GM19240 (cell line): ENCODE results near the gene SEMA3B.
"Not testable (repeated sequence)": the region's sequence is repeated elsewhere in the genome, so short reads cannot be mapped to it uniquely, and the experiment has no call there.

Experiments used
- DNase-seq: peaks from one replicate; pipeline ENCODE4 v3.0.0; 2011; ENCODE audit warnings: low spot score; ENCODE audit not compliant: insufficient read length

The SEMA3B gene

GRCh38 chr3:50272538-50272910, 3.6 kb downstream of the SEMA3B start:
- DNase-seq: not testable (repeated sequence)

DNA sequence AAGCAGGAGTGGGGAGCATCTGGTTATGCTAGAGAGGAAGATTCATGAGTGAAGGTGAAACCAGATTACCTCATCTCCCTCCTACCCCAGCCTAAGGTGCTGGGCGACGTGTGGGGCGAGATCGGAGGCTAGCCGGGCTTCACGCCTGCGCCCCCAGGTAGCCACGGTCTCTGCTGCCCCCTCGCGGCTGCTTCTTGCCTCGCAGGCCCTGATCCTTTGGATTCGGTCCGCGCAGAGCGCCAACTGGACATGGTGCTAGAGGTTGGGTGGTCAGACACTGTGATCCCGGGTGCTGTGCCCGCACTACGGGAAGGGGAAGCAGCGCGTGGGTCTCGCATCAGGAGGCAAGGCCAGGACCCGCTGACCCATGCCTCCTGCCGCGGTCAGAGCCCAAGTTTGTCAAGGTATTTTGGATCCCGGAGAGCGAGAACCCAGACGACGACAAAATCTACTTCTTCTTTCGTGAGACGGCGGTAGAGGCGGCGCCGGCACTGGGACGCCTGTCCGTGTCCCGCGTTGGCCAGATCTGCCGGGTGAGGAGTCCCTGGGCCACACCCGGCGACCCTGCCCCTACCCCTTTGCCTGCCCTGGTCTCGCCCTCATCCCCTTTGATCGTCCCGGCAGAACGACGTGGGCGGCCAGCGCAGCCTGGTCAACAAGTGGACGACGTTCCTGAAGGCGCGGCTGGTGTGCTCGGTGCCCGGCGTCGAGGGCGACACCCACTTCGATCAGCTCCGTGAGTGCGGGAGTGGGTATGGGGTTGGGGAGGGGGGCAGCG, 4.2 kb downstream of the SEMA3B start:
- DNase-seq: peak; percentile 100

DNA sequence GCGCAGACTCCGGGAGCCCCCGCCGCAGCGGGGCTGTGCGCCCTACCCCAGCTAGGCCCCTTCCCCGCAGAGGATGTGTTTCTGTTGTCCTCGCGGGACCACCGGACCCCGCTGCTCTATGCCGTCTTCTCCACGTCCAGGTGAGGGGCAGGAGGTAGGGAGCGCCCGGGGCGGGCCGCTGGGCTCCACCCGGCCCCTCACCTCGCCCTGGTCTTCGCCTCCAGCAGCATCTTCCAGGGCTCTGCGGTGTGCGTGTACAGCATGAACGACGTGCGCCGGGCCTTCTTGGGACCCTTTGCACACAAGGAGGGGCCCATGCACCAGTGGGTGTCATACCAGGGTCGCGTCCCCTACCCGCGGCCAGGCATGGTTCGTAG, 4.7 kb downstream of the SEMA3B start:
- DNase-seq: no peak

DNA sequence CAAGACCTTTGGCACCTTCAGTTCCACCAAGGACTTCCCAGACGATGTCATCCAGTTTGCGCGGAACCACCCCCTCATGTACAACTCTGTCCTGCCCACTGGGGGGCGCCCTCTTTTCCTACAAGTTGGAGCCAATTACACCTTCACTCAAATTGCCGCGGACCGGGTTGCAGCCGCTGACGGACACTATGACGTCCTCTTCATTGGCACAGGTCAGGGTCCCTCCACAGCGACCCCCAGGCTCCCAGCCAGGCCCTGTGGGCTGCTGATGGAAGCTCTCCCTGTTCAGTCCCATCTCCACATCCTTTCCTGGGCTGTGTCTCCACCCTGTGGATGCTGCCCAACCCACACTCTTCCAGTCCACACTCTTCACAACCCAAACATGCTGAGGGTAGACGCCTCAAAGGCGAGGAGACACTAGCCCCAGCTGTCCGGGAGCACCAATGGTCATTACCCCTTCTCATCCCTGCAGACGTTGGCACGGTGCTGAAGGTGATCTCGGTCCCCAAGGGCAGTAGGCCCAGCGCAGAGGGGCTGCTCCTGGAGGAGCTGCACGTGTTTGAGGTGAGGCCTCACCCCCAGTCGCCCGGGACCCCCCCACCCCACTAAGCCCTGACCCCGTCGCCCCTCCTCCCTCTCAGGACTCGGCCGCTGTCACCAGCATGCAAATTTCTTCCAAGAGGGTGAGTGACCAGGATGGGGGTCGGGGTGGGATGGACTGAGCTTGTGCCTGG, 5.6 kb downstream of the SEMA3B start:
- DNase-seq: peak; percentile 61

- no peak for DNase-seq
Measured at GRCh38 chr3:50275141-50275995, 6.4 kb downstream of the SEMA3B start.

GRCh38 chr3:50275996-50276761, 7.2 kb downstream of the SEMA3B start:
- no peak for DNase-seq

DNA sequence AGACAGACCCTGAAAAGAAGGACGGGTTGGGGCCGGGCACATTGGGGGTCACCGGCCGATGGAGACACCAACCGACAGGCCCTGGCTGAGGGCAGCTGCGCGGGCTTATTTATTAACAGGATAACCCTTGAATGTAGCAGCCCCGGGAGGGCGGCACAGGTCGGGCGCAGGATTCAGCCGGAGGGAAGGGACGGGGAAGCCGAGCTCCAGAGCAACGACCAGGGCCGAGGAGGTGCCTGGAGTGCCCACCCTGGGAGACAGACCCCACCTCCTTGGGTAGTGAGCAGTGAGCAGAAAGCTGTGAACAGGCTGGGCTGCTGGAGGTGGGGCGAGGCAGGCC, 7.8 kb downstream of the SEMA3B start:
- no peak for DNase-seq

DNA sequence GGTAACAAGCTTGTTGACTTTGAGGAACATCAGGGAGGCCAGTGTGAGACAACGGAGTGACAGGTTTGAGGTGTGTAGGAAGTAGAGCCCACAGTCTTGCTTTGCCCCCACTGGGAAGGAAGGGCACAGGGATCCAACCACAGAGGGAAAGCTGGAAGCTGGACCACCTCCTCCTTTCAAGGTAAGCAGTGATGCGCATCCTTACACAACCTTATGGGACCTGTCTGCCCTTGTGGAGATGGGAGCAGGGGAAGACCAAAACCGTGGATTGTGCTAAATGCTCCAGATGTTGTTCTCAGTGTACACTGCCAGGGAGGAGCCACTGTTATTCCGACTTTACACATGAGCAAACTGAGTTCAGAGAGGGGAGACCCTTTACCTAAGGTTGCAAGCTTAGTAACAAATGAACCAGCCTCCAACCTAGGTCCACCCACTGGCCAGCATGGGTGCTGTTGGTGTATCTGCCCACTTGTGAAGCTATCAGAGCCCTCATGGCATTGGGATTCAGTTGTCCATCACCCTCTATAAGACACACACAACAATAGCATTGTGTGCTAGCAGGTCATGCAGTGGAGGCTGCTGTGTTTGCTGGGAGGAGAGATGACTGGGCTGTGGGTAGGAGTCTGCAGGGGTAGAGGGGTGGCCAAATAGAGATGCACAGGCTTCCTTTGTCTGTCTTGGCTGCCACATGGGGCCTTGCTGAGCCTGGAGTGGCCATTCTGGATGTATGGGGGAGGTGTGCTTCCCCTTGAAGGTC, 9.4 kb downstream of the SEMA3B start:
- no peak for DNase-seq

GRCh38 chr3:50278880-50279224, 9.9 kb downstream of the SEMA3B start, which contains the start of gene LSMEM2:
TSS of gene LSMEM2 (plus strand) at chr3:50279087. CDS start at chr3:50279114, 27 bp downstream.
- no peak for DNase-seq

DNA sequence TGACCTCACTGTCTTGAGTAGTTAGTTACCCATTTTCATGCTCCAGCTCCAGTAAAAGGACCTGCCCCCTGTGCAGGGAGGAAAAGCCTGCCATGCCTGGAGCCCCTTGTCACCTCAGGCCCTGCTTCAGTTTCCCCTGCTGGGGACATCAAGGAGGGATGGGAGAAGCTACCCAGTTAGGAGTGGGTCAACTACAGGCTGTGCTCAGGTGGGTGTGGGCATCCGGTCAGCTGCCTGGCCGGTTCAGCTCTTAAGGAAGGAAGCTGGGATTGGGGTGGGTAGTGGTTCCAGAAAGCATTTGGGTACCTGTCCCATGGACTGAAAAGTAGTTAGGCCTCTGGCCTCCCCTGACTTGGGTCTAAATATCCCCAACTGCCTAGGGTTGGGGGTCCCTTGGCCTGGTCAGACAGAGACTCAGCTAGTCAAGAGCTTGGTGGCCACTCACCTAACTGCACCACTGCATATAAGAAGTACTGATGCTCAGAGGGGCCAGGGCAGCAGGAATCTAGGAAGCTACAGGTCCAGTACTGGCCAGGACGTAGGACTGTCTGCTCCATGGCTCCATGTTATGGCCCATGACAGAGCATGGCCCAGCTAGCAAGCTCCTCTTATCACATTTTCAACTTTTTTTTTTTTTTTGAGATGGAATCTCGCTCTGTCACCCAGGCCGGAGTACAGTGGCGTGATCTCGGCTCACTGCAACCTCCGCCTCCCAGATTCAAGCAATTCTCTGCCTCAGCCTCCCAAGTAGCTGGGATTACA, 10.5 kb downstream of the SEMA3B start:
- no peak for DNase-seq

DNA sequence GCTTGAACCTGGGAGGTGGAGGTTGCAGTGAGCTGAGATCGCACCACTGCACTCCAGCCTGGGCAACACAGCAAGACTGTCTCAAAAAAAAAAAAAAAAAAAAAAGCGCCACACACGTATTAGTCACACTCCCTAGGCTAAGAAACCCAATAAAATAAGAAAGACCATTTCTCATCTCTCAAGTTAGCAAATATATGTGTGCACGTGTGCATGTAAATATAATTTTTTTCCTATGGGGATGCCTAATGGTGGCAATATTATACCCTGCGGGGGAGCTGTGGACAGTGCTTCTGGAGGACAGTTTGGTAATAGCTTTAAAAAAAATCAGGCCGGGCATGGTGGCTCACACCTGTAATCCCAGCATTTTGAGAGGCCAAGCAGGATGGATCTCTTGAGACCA, 15.2 kb downstream of the SEMA3B start:
- DNase-seq: not testable (repeated sequence)

DNA sequence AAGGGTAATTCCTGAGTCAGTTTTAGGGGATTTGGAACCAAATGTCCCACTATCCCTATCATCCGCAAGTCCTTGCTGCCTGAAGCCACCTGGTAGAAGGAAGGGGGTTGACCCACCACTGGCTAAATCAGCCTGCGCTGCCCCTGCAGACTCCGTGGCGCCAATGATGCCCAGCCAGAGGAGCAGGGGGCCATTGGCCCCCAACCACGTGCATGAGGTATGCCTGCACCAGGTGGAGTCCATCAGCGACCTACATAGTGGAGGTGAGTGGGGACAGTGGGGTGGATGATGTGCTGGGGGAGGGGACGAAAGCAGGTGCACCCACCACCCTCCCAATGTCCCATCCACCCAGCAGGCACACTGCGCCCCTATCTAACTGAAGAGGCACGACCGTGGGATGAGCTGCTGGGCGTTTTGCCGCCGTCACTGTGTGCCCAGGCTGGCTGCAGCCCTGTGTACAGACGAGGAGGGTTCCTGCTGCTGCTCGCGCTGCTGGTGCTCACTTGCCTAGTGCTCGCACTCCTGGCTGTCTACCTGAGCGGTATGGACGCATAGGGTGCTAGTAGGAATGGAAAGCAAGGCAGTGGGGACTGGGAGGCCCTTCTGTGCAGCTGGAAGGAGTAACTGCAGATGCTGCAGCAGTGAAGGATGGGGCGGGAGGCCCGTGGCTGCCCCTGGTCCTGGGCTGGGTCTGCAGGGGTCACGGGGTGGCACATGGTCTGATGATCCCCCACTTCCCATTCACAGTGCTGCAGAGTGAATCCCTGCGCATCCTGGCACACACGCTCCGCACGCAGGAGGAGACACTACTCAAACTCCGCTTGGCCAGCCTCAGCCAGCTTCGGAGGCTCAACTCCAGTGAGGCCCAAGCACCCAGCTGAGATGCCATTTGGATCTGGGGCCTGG, 17.6 kb downstream of the SEMA3B start:
- no peak for DNase-seq

GRCh38 chr3:50287262-50287661, 18.3 kb downstream of the SEMA3B start:
- DNase-seq: no peak

GRCh38 chr3:50288387-50289007, 19.6 kb downstream of the SEMA3B start:
- no peak for DNase-seq

DNA sequence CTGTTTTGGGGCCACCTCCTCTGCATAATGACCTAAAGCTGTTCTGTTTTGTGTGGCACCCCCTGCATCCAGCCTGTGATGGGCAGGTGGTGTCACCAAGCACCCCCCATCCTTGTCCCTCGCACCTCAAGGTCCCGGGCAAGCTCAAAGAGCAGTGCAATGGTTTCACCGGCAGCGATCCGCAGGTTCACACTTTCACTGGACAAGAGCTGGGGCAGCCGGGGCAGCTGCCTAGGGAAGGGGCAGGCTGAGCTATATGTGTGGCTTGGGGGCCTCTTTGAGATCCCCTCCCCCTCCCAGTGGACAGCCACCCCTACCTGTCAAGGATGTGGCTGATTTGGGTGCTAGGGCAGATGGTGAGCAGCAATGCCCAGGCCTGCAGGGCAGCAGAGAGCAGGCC, 20.2 kb downstream of the SEMA3B start:
- no peak for DNase-seq

- DNase-seq: no peak
Measured at GRCh38 chr3:50290161-50290641, 21.3 kb downstream of the SEMA3B start.

- DNase-seq: peak; percentile 92
Measured at GRCh38 chr3:50292159-50293078, 23.5 kb downstream of the SEMA3B start, which contains the start of gene IFRD2. TSS of gene IFRD2 (minus strand) at chr3:50292429. CDS start at chr3:50292274, 155 bp downstream.
